ENCODE measurements around the gene PPP2R3A.

Gene PPP2R3A

DNA sequence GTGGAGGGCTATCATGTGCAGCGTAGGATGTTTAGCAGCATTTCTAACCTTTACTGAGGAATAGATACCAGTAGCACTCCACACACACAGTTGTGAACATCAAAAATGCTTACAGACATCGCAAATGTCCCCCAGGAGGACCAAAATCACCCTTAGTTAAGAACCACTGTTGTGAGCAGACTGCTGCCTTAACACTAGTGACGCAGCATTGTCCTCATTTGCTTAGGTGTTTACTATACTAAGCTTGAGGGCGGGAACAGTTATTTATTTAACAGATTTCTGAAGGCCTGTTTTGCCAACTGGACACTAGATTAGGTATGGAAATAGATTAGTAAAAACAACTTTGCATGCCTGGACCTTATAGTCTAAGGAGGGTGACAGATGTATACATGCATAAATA is 2.3 kb downstream of the PPP2R3A start:
- no peak for DNase-seq (ENCODE audit: low read depth in 3 of 3)

DNA sequence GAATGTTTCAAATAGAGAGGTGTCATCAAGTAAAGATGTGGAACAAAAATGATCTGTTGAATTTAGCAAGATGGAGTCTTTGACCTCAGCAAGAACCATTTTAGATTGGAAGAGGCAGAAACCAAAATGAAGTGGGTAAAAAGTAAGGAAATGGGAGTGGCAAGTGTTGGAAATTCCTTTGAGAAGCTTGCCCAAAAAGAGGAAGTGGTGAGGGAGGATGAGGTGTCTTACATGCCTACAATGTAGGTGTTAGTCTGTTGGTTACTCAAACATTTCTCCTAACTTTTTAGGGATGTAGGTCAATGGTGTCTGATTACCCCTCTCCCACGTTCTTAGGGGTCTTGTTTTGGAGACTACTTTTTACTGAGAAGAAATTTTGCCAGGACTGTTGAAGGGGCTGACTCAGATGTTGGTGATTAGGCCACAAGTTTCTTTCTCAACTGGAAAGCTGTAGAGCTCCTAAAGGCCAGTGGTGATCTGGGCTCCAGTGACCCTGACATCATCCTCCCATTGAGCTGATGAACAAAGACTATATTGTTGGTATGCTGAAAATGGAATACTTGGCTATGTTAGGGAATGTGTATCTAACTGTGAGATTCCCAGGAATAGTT is 5.1 kb downstream of the PPP2R3A start:
- no peak for DNase-seq (ENCODE audit: low read depth in 3 of 3)

DNA sequence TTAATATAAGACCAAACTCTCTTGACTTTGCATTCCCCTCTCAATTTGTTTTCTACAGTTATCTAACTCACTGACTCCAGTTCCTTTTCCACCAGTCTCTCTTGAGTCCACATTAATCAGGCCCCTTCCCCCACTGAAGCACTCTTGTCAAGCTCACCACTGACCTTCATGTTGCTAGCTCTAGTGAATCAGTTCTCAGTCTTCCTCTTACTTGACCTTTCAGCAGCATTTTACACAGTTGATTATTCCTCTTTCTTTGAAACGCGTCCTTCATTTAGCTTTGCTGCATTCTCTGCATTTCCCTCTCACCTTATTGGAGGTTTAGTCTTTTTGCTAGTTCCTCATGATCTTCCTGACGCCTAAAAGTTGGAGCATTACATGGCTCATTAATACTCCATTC is 8.3 kb downstream of the PPP2R3A start:
- DNase-seq (ENCODE audit: low read depth in 3 of 3) = no peak

DNA sequence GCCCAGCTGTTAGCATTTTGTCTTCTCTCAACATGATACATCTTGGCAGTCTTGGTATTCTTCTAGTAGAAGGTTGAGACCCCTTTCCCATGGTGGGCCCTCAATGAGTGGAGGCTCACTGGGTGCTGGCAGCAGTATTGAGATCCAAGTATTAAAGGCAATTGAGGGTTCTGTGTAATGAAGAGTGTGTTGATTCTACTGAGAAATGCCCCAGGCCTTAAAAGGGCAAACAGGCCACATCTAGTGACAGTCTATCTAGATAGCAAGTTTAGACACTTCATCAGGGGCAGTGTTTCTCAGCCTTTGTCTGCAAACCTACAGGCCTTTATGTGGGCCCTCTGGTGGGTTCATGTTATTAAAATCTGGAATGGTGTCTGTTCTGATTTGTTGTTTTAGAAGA is 9.5 kb downstream of the PPP2R3A start:
- no peak for DNase-seq (ENCODE audit: low read depth in 3 of 3)

DNA sequence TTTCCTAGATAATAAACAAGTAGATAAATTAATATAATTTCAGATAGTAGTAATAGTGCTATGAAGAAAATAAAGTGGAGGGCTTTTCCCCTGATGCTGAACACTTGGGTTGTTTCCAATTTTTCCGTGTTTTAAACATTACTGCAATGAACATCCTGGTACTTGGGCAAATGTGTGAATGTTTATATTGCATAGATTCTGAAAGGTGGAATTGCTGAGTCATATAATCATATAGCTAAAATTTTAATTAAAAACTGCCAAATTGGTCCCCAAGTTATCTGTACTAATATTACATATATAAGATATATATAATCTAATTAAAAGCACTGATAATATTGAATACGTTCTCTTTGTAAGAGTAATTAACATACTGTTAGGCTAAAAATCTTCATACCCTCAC is 10.0 kb downstream of the PPP2R3A start:
- DNase-seq (ENCODE audit: low read depth in 3 of 3) = no peak

DNA sequence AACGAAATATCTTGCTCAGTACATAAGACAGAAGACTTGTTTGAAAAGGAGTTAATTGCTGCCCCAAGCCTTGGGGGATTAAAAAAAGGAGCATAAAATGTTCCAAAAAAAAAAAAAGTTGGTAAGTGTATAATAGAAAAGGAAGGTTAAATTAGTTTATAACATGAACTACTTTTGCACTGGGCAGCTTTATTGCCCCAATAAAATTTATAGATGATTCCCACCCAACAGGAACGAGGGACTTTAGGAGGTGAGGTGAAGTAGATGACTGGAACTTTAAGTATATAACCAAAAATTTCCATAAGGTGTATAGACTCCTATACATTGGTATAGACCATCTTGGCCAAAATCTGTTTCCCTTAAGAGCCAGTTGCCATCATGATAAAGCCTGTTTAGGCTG is 14.8 kb downstream of the PPP2R3A start:
- DNase-seq (ENCODE audit: low read depth in 3 of 3) = no peak

DNA sequence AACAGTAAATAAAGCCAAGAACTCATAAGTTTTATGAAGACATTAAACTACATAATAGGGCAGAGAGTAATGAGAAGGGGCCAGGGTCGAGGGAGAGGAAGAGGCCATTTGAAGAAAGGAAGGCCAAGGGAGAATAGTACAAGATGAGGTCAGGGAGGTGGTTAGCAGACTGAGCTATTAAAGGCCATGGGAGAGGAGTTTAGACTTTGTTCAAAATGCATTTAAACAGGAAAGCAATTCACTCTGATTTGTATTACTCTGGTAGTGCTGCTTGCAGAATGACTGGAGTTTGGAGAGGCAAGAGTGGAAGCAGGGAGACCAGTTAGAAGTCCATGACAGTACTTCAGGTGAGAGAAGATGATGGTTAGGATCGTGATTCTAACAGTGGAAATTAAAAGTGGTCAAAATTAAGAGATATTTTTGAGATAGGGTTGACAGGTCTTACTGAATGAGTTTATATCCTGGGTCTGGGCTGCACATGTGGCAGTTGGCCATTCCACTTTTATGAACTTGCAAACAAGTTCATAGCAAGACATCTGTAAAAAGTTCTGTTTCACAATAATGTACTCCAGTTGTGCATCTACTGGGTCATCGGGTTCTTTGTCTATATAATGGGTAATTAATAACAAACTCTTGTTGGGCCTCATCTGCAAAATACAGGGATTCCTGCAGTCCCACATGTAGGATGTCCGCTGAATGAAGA is 16.3 kb downstream of the PPP2R3A start:
- DNase-seq (ENCODE audit: low read depth in 3 of 3) = no peak

DNA sequence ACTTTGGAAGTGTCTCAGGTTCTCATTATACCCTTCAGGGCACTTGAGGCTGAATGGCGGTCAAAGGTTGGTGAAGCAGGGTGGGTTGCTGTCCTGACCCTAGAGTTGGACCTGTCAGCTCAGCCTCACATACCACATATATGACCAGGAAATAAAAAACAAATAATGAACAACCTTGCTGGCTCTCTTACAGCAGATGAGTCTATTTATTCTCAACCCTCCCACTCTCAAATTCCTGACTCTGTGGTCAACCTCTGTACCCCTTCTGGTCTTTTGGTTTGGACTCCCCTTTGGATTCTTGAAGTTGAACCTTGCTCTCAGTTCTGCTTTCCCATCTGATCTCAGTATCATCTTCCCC is 16.9 kb downstream of the PPP2R3A start:
- no peak for DNase-seq (ENCODE audit: low read depth in 3 of 3)

DNA sequence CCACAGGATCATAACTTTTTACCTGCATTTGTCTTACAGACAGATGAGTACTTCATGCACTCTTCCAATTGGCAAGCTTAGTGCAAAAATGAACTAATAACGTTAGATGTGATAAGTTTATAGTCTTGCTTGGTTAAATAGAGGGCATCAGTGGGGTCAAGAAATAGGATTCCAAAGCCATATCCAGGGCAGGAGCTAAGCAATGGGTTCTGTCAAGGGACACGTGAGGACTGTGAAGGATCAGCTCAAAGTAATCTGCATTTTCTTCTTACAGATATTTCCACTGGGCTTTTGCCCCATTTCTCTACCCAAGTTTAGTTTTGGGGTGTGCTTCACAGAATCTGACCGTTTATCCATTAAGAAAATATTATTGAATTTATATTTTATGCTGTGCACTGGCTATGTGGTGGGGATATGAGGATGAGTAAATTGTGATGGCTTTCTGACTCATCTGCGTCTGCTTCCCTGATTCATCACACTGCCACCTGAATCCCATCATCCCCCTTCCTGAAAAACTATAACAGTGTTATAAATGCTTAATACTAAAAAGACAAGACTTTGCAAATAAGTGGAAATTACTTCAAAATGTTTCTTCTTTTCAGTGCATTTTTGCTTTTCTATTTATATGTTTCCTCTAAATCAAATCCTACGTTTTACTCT is 17.5 kb downstream of the PPP2R3A start:
- no peak for DNase-seq (ENCODE audit: low read depth in 3 of 3)

DNA sequence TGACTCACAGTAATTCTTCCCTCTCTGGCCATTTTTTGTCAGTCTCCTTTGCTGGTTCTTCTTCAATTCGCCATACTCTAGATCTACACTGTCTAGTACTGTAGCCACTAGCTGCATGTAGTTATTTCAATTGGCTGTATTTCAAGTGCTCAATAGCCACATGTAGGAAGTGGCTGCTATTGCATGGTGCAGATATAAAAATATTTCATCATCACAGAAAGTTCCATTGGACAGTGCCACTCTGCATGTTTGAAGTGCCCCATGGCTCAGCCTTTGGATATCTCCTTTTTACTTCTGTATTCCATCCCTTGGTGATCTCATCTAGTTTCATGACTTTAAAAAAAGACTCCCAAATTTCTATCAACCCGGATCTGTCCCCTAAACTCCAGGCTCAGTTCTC is 22.1 kb downstream of the PPP2R3A start:
- DNase-seq (ENCODE audit: low read depth in 3 of 3) = no peak

DNA sequence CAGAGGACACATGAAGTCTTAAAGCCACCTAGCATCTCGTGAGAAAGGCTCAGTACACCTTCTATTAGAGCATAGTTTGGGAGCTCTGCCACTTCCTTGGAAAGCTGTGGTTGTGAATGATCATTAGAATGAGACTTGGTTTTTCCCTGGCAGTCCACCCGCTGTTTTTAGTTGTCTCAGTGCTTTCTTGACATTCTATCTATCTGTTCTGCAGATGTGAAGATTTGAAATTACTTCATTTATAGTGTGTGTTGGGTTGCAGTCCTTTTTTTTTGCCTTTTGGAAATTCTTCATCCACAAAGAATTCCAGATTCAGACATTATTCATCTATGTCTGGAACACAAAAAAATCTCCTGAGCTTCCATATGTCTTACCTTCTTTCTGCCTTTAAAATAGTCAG is 23.7 kb downstream of the PPP2R3A start:
- no peak for DNase-seq (ENCODE audit: low read depth in 3 of 3)

DNA sequence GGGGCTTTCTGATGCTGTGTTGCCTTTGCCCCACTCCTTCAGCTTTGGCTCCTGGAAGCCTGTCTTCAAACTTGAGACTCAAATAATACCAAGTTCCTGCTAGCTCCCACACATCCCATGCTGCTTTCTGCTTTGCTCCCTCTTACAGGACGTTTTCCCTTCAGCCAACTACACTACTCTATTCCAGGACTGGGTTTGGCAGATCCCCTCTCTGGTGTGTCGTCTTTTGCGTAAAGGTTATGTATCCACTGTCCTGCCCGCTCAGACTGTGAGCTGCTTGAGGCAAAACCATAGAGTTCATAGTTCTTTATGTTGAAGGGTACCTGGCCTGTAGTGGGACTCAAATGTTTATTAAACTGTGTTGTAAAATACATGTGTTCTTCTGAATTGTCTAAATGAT is 25.4 kb downstream of the PPP2R3A start:
- no peak for DNase-seq (ENCODE audit: low read depth in 3 of 3)

DNA sequence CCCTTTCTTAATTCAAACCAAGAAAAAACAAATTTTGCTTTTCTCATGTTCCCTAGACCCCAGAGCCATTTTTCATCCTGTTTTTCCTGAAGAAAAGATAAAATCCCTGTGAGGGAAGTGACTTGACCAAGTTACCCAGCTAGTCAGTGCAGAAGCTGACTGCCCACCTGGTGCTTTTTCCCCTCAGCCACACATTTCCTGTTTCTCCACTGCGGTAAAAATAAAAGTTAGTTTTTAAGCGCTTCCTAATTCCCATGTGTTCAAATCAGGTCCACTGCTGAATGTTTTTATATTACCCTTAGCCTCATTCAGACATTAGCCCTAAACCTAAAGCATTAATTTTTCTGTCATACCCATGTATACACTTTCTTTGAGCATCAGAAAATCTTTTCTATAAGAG is 26.1 kb downstream of the PPP2R3A start:
- no peak for DNase-seq (ENCODE audit: low read depth in 3 of 3)

DNA sequence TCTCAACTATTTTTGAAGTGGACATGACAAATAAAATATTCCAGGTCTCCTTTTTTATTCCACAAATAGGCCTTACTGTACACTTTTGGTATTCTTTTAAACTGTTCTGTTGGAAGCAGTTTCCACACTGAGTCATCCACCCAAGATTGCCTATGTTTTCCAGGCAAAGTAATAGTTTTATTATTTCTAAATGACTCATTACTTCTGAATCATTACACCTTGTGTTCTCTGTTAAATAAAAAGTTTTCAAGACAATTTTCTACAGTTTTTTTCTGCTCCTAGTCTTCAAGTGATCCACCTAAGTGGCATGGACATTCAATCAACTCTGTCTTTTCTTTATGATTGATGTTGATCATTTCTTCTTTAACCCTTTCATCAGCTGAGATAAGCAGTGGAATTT is 26.5 kb downstream of the PPP2R3A start:
- DNase-seq (ENCODE audit: low read depth in 3 of 3) = no peak

DNA sequence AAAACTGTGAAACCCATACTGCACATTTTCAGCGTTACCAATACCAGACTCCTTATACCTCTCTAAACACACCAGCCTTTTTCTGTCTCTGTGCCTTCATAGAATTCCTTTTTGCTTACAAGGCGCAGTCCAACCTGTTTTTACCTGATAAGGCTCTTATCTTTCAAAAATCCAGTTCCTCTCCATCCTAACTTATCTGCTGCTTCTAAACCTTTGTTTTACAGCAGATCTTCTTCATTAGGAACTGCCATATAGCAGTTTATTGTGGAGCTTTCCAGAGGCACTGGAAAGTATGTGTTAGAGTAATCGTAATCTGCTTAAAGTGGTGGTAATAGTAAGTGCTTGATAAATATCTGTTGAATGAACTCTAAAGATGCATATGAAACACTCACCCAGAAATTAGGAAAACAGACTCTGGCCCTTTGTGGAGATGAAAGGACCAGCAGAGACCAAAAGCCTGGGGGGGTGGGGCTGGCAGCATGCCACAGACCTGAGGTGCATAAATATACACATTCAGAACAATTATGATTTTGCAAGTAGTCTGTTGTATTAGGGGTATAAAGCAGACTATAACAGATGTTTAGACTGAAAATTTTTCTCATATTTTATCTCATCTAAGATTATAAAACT is 29.3 kb downstream of the PPP2R3A start:
- DNase-seq (ENCODE audit: low read depth in 3 of 3) = no peak

DNA sequence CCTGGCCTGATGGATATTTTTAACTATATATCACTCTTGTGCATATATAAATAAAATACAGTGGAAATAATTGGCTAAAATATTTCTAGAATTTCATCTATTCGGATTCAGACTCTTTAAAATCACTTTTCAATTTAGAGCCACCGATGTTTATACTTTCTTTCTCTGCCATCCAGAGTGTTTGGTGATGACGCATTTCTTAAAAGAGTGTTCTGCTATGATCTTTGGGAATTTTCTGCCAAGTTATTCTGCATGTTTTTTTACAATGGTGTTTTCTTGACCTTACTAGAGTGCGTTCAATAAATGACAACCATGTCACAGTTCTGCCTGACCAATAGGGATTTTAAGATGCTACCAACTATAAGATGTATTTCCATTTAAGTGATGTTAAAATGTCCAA is 30.2 kb downstream of the PPP2R3A start:
- no peak for DNase-seq (ENCODE audit: low read depth in 3 of 3)

DNA sequence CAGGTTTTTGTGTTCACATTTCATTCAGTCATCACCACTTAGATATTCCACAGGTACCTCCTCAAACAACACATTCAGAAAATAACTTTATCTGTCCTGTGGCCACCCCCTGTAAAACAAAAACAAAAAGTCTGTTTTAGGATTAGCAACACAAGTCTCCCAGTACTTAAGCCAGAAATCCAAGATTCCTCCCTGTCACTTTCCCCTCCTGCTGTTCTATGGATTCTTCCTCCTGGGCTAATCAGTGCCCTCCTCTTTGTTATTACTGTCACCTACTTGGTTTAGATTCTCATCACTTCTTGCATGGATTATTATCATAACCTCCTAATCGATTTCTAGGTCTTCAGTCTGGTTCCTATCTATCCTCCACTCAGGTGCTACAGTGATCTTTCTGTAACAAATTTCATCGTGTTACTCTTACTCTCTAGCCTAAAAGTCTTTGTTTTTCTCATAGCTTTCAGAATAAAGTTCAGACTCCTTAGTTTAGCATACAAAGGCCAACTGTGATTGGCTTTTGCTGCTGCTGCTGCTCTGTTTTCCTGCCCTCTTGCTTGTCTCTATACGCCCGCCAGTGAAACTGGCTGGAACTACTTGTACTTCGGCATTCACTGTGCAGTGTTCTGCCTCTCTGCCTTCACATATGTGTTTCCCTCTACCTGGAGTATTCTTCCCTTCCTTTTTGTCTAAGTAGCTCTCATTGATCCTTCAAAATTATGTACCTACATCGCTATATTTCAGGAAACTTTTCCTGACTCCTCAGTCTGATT is 32.2 kb downstream of the PPP2R3A start:
- DNase-seq (ENCODE audit: low read depth in 3 of 3) = no peak

DNA sequence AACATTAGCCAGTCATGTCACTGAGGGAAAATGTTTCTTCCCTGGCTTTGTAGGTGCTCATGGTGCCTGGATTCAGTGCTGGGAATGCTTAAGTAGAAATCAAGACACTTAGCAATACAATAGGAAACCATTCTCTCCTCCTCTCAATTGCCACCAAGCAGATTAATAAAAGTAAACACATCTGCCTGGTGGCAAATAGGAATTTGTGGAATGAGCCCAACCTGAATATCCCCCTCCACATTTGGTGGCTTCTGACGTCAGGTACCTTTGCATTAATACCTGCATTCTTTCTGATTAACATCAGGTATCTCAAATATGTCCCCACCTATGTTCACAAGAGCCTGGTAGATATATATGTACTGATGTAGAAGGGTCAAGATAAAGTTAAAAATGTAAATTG is 42.7 kb downstream of the PPP2R3A start:
- no peak for DNase-seq (ENCODE audit: low read depth in 3 of 3)

DNA sequence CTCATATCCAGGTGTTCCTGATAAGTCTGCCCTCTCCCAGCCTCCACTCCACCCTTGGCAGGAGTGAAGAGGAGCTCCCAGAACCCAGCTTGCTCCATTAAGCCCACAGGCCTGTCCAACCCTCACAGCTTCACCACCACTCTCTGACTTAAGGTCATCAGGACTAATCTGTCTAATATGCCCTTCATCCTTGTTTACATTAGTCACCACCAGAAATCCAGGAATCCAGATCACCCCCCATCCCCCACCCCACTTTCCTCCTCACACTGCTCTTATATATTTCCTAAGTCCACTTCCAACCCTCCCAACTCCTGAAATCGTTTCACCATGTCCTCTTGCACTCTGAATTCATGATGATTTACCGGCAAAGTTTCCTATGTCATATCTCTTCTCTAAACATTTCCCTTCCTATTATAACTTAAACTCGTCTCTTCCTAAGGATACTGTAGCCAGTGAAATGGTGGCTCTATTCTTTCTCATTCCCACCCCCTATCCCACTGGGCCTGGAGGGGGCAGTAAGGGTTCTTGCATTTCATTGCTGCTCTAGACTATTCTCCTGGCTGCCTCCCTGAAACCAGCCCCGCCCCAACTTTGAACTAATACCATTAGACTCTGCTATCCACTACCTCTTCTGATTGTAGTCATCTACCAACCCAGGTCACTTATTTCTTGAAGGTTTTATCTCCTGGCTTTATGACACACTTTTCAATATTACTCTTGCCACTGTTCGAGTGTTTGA is 43.4 kb downstream of the PPP2R3A start:
- no peak for DNase-seq (ENCODE audit: low read depth in 3 of 3)

DNA sequence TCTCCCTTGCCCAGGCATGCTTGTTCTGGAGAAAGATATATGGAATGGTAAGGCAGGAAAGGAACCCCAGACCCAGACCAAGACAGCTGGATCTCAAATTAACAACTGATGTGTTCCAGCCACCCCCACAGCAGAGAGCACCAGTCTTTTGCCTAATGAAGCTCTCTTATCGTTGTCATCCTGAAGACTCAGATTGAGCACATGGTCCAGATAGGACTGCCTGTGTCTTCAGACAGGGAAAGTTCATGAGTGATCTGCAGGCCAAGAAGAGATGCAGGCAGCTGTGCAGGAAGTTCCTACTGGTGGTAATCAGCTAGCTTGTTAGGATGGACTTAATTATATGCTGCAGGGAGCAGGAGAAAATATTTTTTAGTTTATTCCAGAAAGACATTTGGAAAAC is 53.3 kb downstream of the PPP2R3A start:
- DNase-seq (ENCODE audit: low read depth in 3 of 3) = no peak

DNA sequence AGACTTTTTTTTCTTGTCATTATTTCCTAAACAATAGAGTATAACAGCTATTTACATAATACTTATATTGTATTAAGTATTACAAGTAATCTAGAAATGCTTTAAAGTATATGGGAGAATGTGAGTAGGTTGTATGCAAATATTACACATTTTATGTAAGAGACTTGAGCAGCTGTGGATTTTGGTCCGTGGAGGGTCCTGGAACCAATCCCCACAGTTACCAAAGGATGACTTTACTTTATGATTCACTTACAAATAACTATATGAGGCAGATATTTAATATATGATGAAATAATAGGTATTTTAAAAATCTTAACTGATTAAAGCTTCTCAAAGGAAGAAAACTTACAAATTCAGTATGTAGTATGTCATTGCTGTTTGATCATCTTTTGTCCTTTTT is 56.3 kb downstream of the PPP2R3A start:
- DNase-seq (ENCODE audit: low read depth in 3 of 3) = no peak
